ENCODE results near the gene PHLDB3.
"Not testable (repeated sequence)": the region's sequence is repeated elsewhere in the genome, so short reads cannot be mapped to it uniquely, and the experiment has no call there.

PHLDB3 gene

DNA sequence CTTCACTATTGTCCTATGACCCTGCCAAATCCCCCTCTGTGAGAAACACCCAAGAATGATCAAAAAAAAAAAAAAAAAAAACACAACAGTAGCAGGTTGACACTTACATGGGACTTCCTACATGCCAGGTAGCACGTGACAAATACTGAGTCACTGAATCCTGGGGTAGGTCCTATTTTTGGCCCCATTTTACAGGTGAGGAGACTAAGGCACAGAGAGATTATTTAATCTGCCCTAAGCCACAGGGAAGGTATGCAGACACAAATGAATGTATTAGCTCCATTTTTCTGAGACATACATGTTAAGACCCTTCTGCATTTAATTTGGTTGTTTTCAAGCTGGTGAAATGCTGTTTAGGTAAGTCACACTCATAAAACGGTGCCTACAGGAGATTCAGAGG lies 44.2 kb upstream of the PHLDB3 start:
- intact Hi-C loops (cut with DNase I; ENCODE audit: low total_unique reads), result no loop called here
- peaks cover 30 to 67% (median 66%) of the 10 kb centered on the region in 3 donors for H3K36me3 ChIP-seq
- H3K27me3 ChIP-seq, result no peaks in the 10 kb centered on the region
- TF ChIP-seq, protein P1, sequence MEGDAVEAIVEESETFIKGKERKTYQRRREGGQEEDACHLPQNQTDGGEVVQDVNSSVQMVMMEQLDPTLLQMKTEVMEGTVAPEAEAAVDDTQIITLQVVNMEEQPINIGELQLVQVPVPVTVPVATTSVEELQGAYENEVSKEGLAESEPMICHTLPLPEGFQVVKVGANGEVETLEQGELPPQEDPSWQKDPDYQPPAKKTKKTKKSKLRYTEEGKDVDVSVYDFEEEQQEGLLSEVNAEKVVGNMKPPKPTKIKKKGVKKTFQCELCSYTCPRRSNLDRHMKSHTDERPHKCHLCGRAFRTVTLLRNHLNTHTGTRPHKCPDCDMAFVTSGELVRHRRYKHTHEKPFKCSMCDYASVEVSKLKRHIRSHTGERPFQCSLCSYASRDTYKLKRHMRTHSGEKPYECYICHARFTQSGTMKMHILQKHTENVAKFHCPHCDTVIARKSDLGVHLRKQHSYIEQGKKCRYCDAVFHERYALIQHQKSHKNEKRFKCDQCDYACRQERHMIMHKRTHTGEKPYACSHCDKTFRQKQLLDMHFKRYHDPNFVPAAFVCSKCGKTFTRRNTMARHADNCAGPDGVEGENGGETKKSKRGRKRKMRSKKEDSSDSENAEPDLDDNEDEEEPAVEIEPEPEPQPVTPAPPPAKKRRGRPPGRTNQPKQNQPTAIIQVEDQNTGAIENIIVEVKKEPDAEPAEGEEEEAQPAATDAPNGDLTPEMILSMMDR (IDR thresholded peaks at IDR 0.05), result no peak
- H3K4me3 ChIP-seq, result no peak overlapping the region
- H3K27ac ChIP-seq, result no peak overlapping the region
- no peaks in the 10 kb centered on the region for H3K9me3 ChIP-seq
- no peaks in the 10 kb centered on the region for H3K4me1 ChIP-seq
- DNase-seq, result no peak

DNA sequence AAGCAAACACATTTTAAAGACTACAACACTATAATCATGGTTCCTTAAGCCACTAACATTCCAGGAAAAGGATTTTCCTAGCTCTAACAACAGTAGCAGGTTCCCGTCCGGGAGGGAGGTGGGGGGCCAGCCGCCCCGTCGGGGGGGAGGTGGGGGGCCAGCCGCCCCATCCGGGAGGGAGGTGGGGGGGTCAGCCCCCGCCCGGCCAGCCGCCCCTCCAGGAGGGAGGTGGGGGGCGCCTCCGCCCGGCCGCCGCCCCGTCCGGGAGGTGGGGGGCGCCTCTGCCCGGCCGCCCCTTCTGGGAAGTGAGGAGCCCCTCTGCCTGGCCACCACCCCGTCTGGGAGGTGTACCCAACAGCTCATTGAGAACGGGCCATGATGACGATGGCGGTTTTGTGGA lies 43.4 kb upstream of the PHLDB3 start:
- H3K9me3 ChIP-seq; H3K4me3 ChIP-seq; intact Hi-C loops (cut with DNase I; ENCODE audit: low total_unique reads); H3K4me1 ChIP-seq; H3K27me3 ChIP-seq; DNase-seq; H3K27ac ChIP-seq: not testable (repeated sequence)
- peaks cover 37 to 67% (median 66%) of the 10 kb centered on the region in 3 donors for H3K36me3 ChIP-seq

DNA sequence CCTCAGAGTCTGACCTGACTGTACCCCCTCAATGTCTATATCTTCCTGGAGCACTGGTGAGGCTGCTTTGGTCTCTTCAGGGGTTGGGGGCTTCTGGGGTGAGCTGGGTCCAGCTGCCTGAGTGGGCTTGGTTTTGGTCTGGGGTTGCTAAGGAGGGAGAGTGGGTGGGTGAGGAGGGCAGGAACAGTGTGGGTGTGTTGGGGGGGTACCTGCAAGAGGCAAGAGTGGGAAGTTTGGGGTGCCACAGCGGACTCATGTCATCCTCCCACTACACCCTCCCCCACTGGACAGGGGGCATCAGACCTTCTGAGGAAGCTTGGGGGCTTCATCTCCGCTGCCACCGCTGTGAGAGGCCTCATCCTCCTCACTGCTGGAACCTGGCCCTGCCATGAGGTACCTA lies 42.0 kb upstream of the PHLDB3 start:
- Histone ChIP-seq H3K36me3 (peaks cover 38 to 67% (median 63%) of the 10 kb centered on the region in 3 donors), H3K9me3 (no peaks in the 10 kb centered on the region), H3K4me1 (no peaks in the 10 kb centered on the region), H3K4me3 (no peak overlapping the region), H3K27ac (no peak overlapping the region), H3K27me3 (no peaks in the 10 kb centered on the region)
- intact Hi-C loops (cut with DNase I; ENCODE audit: low total_unique reads), result no loop called here
- no peak for DNase-seq
- TF ChIP-seq, protein P1 (IDR thresholded peaks at IDR 0.05), result no peak

- Histone ChIP-seq H3K4me1 (no peaks in the 10 kb centered on the region), H3K27me3 (no peaks in the 10 kb centered on the region), H3K27ac (no peak overlapping the region), H3K36me3 (peaks cover 35 to 67% (median 57%) of the 10 kb centered on the region in 3 donors), H3K9me3 (no peaks in the 10 kb centered on the region), H3K4me3 (no peak overlapping the region)
- no peak for DNase-seq
- TF ChIP-seq, protein P1 (IDR thresholded peaks at IDR 0.05), result no peak
- intact Hi-C loops (cut with DNase I; ENCODE audit: low total_unique reads), result no loop called here
These were observed 41.4 kb upstream of the PHLDB3 start for GRCh38 chr19:43545981-43546380.

- TF ChIP-seq, protein P1 (IDR thresholded peaks at IDR 0.05), result no peak
- Histone ChIP-seq H3K4me3 (no peak overlapping the region), H3K27me3 (no peaks in the 10 kb centered on the region), H3K4me1 (no peaks in the 10 kb centered on the region), H3K9me3 (no peaks in the 10 kb centered on the region), H3K36me3 (peaks cover 28 to 67% (median 54%) of the 10 kb centered on the region in 3 donors), H3K27ac (no peak overlapping the region)
- intact Hi-C loops (cut with DNase I; ENCODE audit: low total_unique reads), result no loop called here
- DNase-seq, result no peak
These were observed 40.7 kb upstream of the PHLDB3 start for GRCh38 chr19:43545276-43545675.

- intact Hi-C loops (cut with DNase I; ENCODE audit: low total_unique reads), result no loop called here
- no peaks in the 10 kb centered on the region for H3K27me3 ChIP-seq
- no peak overlapping the region for H3K27ac ChIP-seq
- DNase-seq, result no peak
- no peak overlapping the region for H3K4me3 ChIP-seq
- peaks cover 34 to 74% (median 60%) of the 10 kb centered on the region in 3 donors for H3K36me3 ChIP-seq
- no peaks in the 10 kb centered on the region for H3K4me1 ChIP-seq
- TF ChIP-seq, protein P1 (IDR thresholded peaks at IDR 0.05), result no peak
- no peaks in the 10 kb centered on the region for H3K9me3 ChIP-seq
These were observed 39.5 kb upstream of the PHLDB3 start for GRCh38 chr19:43544077-43544476.
